Activated B cell treated with CpG ODN at 0.5 μM for 24 hours (primary cell): Measurements from ENCODE around the gene WDR70. TPM values are rescaled to one million over a fixed set of nuclear protein-coding genes. Genes with fewer than 3 reads are reported as not detected.

Source experiments
- ATAC-seq: fragments of 200-7000 bp; cut with Tn5 transposase; one replicate; pipeline ENCODE4 v1.10.0; 2021; ENCODE audit warnings: low read depth, mild to moderate bottlenecking, moderate library complexity
- CTCF ChIA-PET: fragments of 350-600 bp; sonication (Branson Sonifier 250); formaldehyde crosslinking; loops from one replicate; lab custom pipeline; 2021; ENCODE audit warnings: antibody characterized with exemption; lab: Charles Lee
- POLR2A ChIA-PET: fragments of 350-600 bp; sonication (Branson Sonifier 250); formaldehyde crosslinking; loops from one replicate; lab custom pipeline; 2021; ENCODE audit warnings: antibody characterized with exemption; lab: Charles Lee
- DNase-seq: peaks from one replicate; pipeline ENCODE4 v3.0.0; 2022
- H3K27ac Mint-ChIP-seq: one replicate; pipeline ENCODE4 v1.8.0; 2020; ENCODE audit warnings: mixed read lengths
- H3K27me3 Mint-ChIP-seq: one replicate; pipeline ENCODE4 v1.8.0; 2021; ENCODE audit warnings: mixed read lengths
- H3K36me3 Mint-ChIP-seq: one replicate; pipeline ENCODE4 v1.8.0; 2021; ENCODE audit warnings: low read depth, mixed read lengths
- H3K4me1 Mint-ChIP-seq: one replicate; pipeline ENCODE4 v1.8.0; 2021; ENCODE audit warnings: mixed read lengths
- H3K4me3 Mint-ChIP-seq: one replicate; pipeline ENCODE4 v1.8.0; 2020; ENCODE audit warnings: mild to moderate bottlenecking, mixed read lengths
- H3K9me3 Mint-ChIP-seq: one replicate; pipeline ENCODE4 v1.8.0; 2020; ENCODE audit warnings: mixed read lengths
- intact Hi-C: fragments of 100-400 bp; cut with micrococcal nuclease; formaldehyde crosslinking; loops from one replicate; pipeline ENCODE4 v1.15.1; 2024
- total RNA-seq: library from RNA; stranded (reverse); gene quantifications from 2 replicates; pipeline ENCODE4 v1.2.3, GENCODE V29; 2022
- TF ChIP-seq, protein P1 (sequence below): fragments of 200-600 bp; IDR thresholded peaks from one replicate; pipeline ENCODE4 v1.8.0; 2022; ENCODE audit warnings: antibody characterized with exemption, mild to moderate bottlenecking

Gene WDR70
- total RNA-seq, 1 donor from 2014 or later: 58.6 TPM

DNA sequence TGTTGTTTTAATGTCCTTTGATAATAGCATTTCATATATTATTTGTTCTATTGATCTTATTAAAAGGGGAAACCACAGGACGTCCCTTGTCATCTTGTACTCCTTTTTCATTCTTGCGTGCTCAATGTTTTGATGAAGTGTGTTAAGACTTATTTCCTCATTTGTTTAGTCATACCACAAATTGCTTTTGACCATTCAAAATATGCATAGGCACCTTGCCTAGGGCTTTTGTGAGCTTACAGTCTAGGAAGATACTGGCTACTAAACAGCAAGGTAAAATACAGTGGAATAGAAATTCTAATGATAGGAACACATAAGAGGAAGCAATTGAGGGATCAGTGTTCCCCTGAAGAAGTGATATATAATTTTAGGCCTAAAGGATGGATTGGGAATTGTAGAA lies 190.3 kb downstream of the WDR70 start:
- H3K4me3 Mint-ChIP-seq: no peak overlapping the region
- ChIA-PET CTCF (no interaction called here), POLR2A (no interaction called here)
- H3K27ac Mint-ChIP-seq: no peak overlapping the region
- intact Hi-C loops: no loop called here
- H3K4me1 Mint-ChIP-seq: no peaks in the 10 kb centered on the region
- TF ChIP-seq, protein P1, sequence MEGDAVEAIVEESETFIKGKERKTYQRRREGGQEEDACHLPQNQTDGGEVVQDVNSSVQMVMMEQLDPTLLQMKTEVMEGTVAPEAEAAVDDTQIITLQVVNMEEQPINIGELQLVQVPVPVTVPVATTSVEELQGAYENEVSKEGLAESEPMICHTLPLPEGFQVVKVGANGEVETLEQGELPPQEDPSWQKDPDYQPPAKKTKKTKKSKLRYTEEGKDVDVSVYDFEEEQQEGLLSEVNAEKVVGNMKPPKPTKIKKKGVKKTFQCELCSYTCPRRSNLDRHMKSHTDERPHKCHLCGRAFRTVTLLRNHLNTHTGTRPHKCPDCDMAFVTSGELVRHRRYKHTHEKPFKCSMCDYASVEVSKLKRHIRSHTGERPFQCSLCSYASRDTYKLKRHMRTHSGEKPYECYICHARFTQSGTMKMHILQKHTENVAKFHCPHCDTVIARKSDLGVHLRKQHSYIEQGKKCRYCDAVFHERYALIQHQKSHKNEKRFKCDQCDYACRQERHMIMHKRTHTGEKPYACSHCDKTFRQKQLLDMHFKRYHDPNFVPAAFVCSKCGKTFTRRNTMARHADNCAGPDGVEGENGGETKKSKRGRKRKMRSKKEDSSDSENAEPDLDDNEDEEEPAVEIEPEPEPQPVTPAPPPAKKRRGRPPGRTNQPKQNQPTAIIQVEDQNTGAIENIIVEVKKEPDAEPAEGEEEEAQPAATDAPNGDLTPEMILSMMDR: no peak
- ATAC-seq (no peak), DNase-seq (no peak)
- peaks cover 24% of the 10 kb centered on the region for H3K36me3 Mint-ChIP-seq
- H3K9me3 Mint-ChIP-seq: no peaks in the 10 kb centered on the region
- H3K27me3 Mint-ChIP-seq: no peaks in the 10 kb centered on the region

DNA sequence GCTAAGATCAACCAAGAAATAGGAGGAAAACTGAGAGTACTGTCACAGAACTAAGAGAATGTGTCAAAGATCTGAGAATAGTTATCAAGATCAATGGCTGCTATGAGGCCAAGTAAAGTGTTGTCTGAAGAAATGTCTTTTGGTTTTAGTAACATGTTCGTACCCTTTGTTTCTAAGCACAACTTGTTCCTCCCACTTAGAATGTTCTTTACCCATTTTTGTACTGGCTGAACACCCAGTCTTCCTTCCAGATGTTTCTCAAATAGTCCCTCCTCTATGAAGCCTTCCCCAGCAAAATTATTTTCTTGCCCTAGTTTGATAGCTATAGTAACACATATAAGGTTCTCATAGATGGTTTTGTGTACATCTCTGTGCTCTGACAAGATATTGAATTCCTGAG lies 191.5 kb downstream of the WDR70 start:
- Mint-ChIP-seq H3K27me3 (no peaks in the 10 kb centered on the region), H3K36me3 (peaks cover 28% of the 10 kb centered on the region)

DNA sequence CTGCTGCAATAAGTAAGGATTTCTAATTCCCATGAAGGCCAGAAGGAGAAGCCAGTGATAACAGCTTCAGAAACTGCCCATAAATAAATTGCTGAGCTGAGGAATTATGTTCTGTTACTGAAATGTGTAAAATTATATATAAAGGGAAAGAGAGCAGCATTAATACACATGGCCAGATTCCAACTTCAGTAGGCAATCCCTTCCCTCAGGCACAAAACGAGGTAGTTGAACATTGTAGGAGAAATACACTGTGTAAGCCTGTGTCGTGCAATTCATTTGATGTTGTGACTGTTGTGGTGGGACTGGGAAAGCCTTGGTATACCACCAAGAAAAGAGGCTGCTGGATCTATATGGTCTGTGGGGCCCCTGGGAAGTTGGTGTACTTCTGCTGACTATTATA lies 192.9 kb downstream of the WDR70 start:
- intact Hi-C loops: no loop called here
- CTCF ChIA-PET: no interaction called here
- Mint-ChIP-seq H3K4me3 (no peak overlapping the region), H3K27me3 (no peaks in the 10 kb centered on the region), H3K9me3 (no peaks in the 10 kb centered on the region), H3K27ac (no peak overlapping the region), H3K36me3 (peaks cover 25% of the 10 kb centered on the region), H3K4me1 (peaks cover 4% of the 10 kb centered on the region)
- POLR2A ChIA-PET: no interaction called here
- ATAC-seq: no peak
- no peak for DNase-seq
- TF ChIP-seq, protein P1: no peak

More for the DNA sequence above, 191.5 kb downstream of the WDR70 start:
- Mint-ChIP-seq H3K9me3 (no peaks in the 10 kb centered on the region), H3K4me1 (no peaks in the 10 kb centered on the region), H3K4me3 (no peak overlapping the region), H3K27ac (no peak overlapping the region)
- ChIA-PET POLR2A (no interaction called here), CTCF (no interaction called here)
- TF ChIP-seq, protein P1: no peak
- ATAC-seq (no peak), DNase-seq (no peak)
- intact Hi-C loops: no loop called here

DNA sequence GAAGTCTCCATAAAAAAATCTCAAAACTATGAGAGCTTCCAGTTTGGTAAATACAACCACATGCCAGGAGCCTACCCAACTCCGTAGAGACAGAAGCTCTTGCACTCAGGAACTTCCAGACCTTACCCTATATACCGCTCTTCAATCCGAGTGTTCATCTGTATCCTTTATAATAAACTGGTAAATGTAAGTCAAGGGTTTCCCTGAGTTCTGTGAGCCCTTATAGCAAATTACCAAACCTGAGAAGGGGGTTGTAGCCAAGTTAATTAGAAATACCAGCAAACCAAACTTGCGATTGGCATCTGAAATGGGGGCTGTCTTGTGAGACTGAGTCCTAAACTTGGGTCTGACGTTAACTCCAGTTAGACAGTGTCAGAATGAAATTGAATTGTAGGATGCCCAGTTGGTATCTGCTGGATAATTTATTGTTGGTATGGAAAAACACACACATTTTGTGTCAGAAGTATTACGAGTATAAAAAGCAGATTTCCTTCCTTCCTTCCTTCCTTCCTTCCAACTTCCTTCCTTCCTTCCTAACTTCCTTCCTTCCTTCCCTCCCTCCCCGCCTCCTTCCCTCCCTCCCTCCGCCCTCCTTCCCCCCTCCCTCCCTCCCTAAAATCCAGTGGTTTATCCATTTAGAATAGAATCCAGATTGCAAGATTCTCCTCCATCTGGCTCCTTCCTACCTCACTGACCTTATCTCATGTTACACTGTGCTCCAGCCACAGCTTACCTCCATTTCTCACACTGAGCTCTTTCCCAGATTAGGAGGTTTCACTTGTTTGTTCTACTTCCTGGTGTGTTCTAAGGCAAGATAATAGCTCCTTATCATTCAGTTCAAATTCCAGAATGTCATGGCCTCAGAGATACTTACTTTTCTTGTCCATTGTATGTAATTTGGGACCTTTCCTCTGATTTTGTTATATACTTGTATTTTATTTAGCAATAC lies 196.7 kb downstream of the WDR70 start:
- TF ChIP-seq, protein P1: no peak
- POLR2A ChIA-PET: no interaction called here
- Mint-ChIP-seq H3K27ac (no peak overlapping the region), H3K9me3 (no peaks in the 10 kb centered on the region), H3K4me3 (no peak overlapping the region), H3K36me3 (peaks cover 24% of the 10 kb centered on the region), H3K27me3 (no peaks in the 10 kb centered on the region), H3K4me1 (peaks cover 4% of the 10 kb centered on the region)
- CTCF ChIA-PET: no interaction called here
- intact Hi-C loops: no loop called here
- DNase-seq (no peak), ATAC-seq (no peak)

DNA sequence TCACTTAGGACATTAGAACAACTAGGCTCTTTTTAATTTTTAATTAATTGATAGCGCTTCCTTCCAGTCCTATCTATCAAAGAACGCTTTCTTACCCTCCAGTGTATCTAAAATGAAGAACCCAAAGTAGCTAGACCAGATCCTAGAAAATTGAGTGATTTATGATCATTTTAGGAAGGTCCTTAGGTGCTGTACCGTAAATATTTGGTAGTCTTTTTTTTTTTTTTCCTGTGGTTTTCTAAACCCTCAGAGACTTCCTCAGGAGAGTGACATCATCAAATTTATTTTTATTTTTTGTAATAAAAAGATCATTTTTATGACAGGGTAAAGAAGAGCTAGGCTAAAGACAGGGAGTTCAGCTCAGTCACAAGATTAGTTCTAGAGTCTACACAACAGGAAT lies 197.4 kb downstream of the WDR70 start:
- ChIA-PET CTCF (no interaction called here), POLR2A (no interaction called here)
- Mint-ChIP-seq H3K4me1 (peaks cover 4% of the 10 kb centered on the region), H3K4me3 (no peak overlapping the region), H3K36me3 (peaks cover 24% of the 10 kb centered on the region), H3K27ac (no peak overlapping the region), H3K9me3 (no peaks in the 10 kb centered on the region), H3K27me3 (no peaks in the 10 kb centered on the region)
- intact Hi-C loops: no loop called here
- DNase-seq (no peak), ATAC-seq (no peak)
- TF ChIP-seq, protein P1: no peak
